Erythroblast (primary cell): ENCODE data around the gene DAZL.

Experiments used
- GATA1 ChIP-seq: IDR thresholded peaks from 2 replicates; pipeline ENCODE4 v1.6.1; 2011; ENCODE audit warnings: low read depth, mild to moderate bottlenecking, control low read depth, low read length, moderate library complexity
- POLR2A ChIP-seq: IDR thresholded peaks from 2 replicates; pipeline ENCODE4 v1.6.1; 2011; ENCODE audit warnings: mild to moderate bottlenecking, low read length

- TF ChIP-seq GATA1 (no peak), POLR2A (no peak)
Observed at GRCh38 chr3:16618721-16619120, 13.5 kb upstream of the DAZL start.
